ENCODE data around the gene SCFD2.

Gene SCFD2

DNA sequence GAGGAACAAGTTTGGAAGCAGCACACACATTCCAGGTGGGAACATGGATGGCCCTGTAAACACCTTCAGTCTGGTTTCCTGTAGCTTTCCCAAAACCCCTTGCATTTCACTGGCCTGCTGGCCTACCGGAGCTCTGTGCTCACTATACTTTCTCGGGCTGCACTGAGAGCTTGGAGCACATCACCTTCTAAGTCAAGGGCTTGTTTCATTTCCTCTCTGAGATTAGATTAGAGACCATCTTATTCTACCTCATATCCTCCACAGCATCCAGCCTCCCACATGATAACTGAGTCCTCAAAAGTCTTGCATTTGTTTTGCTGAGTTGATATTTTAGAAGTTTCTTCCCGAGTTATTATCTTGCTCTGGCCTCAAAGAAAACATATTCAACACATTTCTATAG lies 356.0 kb downstream of the SCFD2 start:
- no peak overlapping the region for H3K9ac ChIP-seq (ENCODE audit: insufficient read length, low read depth)
- no peaks in the 10 kb centered on the region for H3K4me1 ChIP-seq (ENCODE audit: insufficient read depth, insufficient read length)
- no peaks in the 10 kb centered on the region for H3K27me3 ChIP-seq (ENCODE audit: insufficient read depth, insufficient read length)
- no peak for DNase-seq (ENCODE audit: low read depth, low spot score)
- H3K9me3 ChIP-seq (ENCODE audit: insufficient read depth, low read length): no peaks in the 10 kb centered on the region
- no peaks in the 10 kb centered on the region for H3K36me3 ChIP-seq (ENCODE audit: insufficient read depth, insufficient read length, low read length)
- TF ChIP-seq SUZ12 (IDR thresholded peaks at IDR 0.05; ENCODE audit: extremely low read depth, insufficient read depth, insufficient read length): no peak
- TF ChIP-seq ZNF274 (IDR thresholded peaks at IDR 0.05; ENCODE audit: low read depth, low read length): no peak
- TF ChIP-seq YY1 (IDR thresholded peaks at IDR 0.05; ENCODE audit: insufficient read depth, insufficient read length): no peak
- no peak overlapping the region for H3K4me3 ChIP-seq (ENCODE audit: insufficient read length, low read depth)

DNA sequence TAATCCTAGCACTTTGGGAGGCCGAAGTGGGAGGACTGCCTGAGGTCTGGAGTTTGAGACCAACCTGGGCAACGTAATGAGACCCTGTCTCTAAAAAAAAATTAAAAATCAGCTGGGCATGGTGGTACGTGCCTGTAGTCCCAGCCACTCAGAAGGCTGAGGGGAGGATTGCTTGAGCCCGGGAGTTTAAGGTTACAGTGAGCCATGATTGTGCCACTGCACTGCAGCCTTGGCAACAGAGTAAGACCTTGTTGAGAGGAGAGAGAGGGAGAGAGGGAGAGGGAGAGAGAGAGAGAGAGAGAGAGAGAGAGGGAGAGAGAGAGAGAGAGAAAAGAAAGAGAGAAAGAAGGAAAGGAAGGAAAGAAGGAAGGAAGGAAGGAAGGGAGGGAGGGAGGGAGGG lies 358.8 kb downstream of the SCFD2 start:
- Histone ChIP-seq H3K4me1 (ENCODE audit: insufficient read depth, insufficient read length) (no peaks in the 10 kb centered on the region), H3K27me3 (ENCODE audit: insufficient read depth, insufficient read length) (no peaks in the 10 kb centered on the region), H3K4me3 (ENCODE audit: insufficient read length, low read depth) (no peak overlapping the region), H3K9ac (ENCODE audit: insufficient read length, low read depth) (no peak overlapping the region), H3K36me3 (ENCODE audit: insufficient read depth, insufficient read length, low read length) (no peaks in the 10 kb centered on the region), H3K9me3 (ENCODE audit: insufficient read depth, low read length) (no peaks in the 10 kb centered on the region)
- no peak for DNase-seq (ENCODE audit: low read depth, low spot score)
- TF ChIP-seq YY1 (IDR thresholded peaks at IDR 0.05; ENCODE audit: insufficient read depth, insufficient read length) (no peak), ZNF274 (IDR thresholded peaks at IDR 0.05; ENCODE audit: low read depth, low read length) (no peak), SUZ12 (IDR thresholded peaks at IDR 0.05; ENCODE audit: extremely low read depth, insufficient read depth, insufficient read length) (no peak)

DNA sequence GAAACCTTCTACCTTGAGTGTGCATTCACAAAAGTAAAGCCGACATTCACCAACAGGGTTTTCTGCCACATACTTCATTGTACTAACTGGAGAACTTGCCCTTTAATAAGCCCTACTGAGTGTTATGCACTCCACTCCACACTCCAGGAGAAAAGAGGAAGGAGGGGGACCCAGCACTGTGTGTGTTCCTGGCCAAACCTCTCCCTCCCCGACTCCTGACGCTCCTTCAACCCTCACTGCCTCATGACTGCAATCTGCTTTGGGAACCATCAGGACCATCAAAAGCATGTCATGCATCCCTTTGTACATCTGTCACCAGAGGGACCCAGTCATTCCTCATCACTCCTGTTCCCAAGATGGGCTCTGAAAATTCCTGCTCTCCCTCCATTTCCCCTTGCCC lies 360.1 kb downstream of the SCFD2 start:
- no peaks in the 10 kb centered on the region for H3K27me3 ChIP-seq (ENCODE audit: insufficient read depth, insufficient read length)
- H3K36me3 ChIP-seq (ENCODE audit: insufficient read depth, insufficient read length, low read length): no peaks in the 10 kb centered on the region
- TF ChIP-seq YY1 (IDR thresholded peaks at IDR 0.05; ENCODE audit: insufficient read depth, insufficient read length) (no peak), SUZ12 (IDR thresholded peaks at IDR 0.05; ENCODE audit: extremely low read depth, insufficient read depth, insufficient read length) (no peak), ZNF274 (IDR thresholded peaks at IDR 0.05; ENCODE audit: low read depth, low read length) (no peak)
- no peak overlapping the region for H3K9ac ChIP-seq (ENCODE audit: insufficient read length, low read depth)
- H3K4me1 ChIP-seq (ENCODE audit: insufficient read depth, insufficient read length): no peaks in the 10 kb centered on the region
- no peaks in the 10 kb centered on the region for H3K9me3 ChIP-seq (ENCODE audit: insufficient read depth, low read length)
- H3K4me3 ChIP-seq (ENCODE audit: insufficient read length, low read depth): no peak overlapping the region
- no peak for DNase-seq (ENCODE audit: low read depth, low spot score)

GRCh38 chr4:53005149-53005546 lies 360.7 kb downstream of the SCFD2 start:
- Histone ChIP-seq H3K9me3 (ENCODE audit: insufficient read depth, low read length) (no peaks in the 10 kb centered on the region), H3K4me1 (ENCODE audit: insufficient read depth, insufficient read length) (no peaks in the 10 kb centered on the region), H3K27me3 (ENCODE audit: insufficient read depth, insufficient read length) (no peaks in the 10 kb centered on the region), H3K9ac (ENCODE audit: insufficient read length, low read depth) (no peak overlapping the region), H3K36me3 (ENCODE audit: insufficient read depth, insufficient read length, low read length) (no peaks in the 10 kb centered on the region), H3K4me3 (ENCODE audit: insufficient read length, low read depth) (no peak overlapping the region)
- TF ChIP-seq YY1 (IDR thresholded peaks at IDR 0.05; ENCODE audit: insufficient read depth, insufficient read length): no peak
- TF ChIP-seq SUZ12 (IDR thresholded peaks at IDR 0.05; ENCODE audit: extremely low read depth, insufficient read depth, insufficient read length): no peak
- TF ChIP-seq ZNF274 (IDR thresholded peaks at IDR 0.05; ENCODE audit: low read depth, low read length): no peak
- DNase-seq (ENCODE audit: low read depth, low spot score): no peak

DNA sequence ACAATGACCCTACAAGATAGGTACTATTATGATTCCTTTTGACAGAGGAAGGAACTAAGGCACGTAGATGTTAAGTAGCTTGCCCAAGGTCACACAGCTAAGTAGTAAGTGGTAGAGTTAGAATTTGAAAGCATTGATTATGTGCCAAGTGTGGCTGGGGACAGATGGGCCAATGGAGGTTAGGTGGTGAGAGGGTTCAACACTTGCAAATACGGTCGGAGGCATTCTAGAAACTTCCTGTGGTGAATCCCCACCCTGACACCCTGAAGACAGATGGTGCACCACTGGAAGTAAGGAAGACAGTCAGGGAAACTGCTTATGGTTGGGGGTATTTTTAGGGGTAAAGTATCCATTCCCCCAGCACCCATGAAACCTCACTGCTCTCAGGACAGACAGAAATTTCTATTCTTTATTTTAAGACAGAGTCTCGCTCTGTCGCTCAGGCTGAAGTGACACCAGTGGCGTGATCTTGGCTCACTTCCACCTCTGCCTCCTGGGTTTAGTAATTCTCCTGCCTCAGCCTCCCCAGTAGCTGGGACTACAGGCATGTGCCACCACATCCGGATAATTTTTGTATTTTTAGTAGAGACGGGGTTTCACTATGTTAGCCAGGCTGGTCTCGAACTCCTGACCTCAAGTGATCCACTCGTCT lies 361.2 kb downstream of the SCFD2 start:
- TF ChIP-seq YY1 (IDR thresholded peaks at IDR 0.05; ENCODE audit: insufficient read depth, insufficient read length): no peak
- no peak for TF ChIP-seq ZNF274 (IDR thresholded peaks at IDR 0.05; ENCODE audit: low read depth, low read length)
- TF ChIP-seq SUZ12 (IDR thresholded peaks at IDR 0.05; ENCODE audit: extremely low read depth, insufficient read depth, insufficient read length): no peak
- no peaks in the 10 kb centered on the region for H3K27me3 ChIP-seq (ENCODE audit: insufficient read depth, insufficient read length)
- no peaks in the 10 kb centered on the region for H3K4me1 ChIP-seq (ENCODE audit: insufficient read depth, insufficient read length)
- no peaks in the 10 kb centered on the region for H3K36me3 ChIP-seq (ENCODE audit: insufficient read depth, insufficient read length, low read length)
- DNase-seq (ENCODE audit: low read depth, low spot score): no peak
- H3K9ac ChIP-seq (ENCODE audit: insufficient read length, low read depth): no peak overlapping the region
- no peaks in the 10 kb centered on the region for H3K9me3 ChIP-seq (ENCODE audit: insufficient read depth, low read length)
- H3K4me3 ChIP-seq (ENCODE audit: insufficient read length, low read depth): no peak overlapping the region

- no peak for DNase-seq (ENCODE audit: low read depth, low spot score)
- Histone ChIP-seq H3K4me3 (ENCODE audit: insufficient read length, low read depth) (no peak overlapping the region), H3K9me3 (ENCODE audit: insufficient read depth, low read length) (no peaks in the 10 kb centered on the region), H3K9ac (ENCODE audit: insufficient read length, low read depth) (no peak overlapping the region), H3K4me1 (ENCODE audit: insufficient read depth, insufficient read length) (no peaks in the 10 kb centered on the region), H3K27me3 (ENCODE audit: insufficient read depth, insufficient read length) (no peaks in the 10 kb centered on the region), H3K36me3 (ENCODE audit: insufficient read depth, insufficient read length, low read length) (no peaks in the 10 kb centered on the region)
- TF ChIP-seq YY1 (IDR thresholded peaks at IDR 0.05; ENCODE audit: insufficient read depth, insufficient read length) (no peak), SUZ12 (IDR thresholded peaks at IDR 0.05; ENCODE audit: extremely low read depth, insufficient read depth, insufficient read length) (no peak), ZNF274 (IDR thresholded peaks at IDR 0.05; ENCODE audit: low read depth, low read length) (no peak)
Measured at GRCh38 chr4:53003959-53004358, 361.9 kb downstream of the SCFD2 start.

DNA sequence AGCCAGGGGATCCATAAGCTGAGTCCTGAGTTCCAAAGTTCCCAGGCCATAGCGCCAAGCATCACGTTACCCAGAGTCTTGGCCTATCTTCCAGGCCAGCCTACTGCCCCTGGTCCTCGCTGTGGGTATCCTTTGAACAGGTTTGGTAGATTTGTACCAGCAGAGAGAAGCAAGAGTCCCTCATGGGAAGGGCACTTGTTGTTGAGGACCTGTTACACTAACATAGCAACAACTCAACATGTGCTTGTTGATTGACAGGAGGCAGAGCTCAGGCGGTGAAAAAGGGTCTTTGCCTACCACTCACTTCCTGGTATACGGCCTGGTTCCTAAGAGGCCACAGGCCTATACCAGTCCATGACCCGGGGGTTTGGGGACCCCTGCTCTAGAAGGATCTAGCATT lies 365.3 kb downstream of the SCFD2 start:
- H3K9me3 ChIP-seq (ENCODE audit: insufficient read depth, low read length): no peaks in the 10 kb centered on the region
- TF ChIP-seq YY1 (IDR thresholded peaks at IDR 0.05; ENCODE audit: insufficient read depth, insufficient read length): no peak
- no peak for TF ChIP-seq ZNF274 (IDR thresholded peaks at IDR 0.05; ENCODE audit: low read depth, low read length)
- no peak for TF ChIP-seq SUZ12 (IDR thresholded peaks at IDR 0.05; ENCODE audit: extremely low read depth, insufficient read depth, insufficient read length)
- H3K36me3 ChIP-seq (ENCODE audit: insufficient read depth, insufficient read length, low read length): no peaks in the 10 kb centered on the region
- no peak overlapping the region for H3K9ac ChIP-seq (ENCODE audit: insufficient read length, low read depth)
- no peak for DNase-seq (ENCODE audit: low read depth, low spot score)
- H3K4me3 ChIP-seq (ENCODE audit: insufficient read length, low read depth): no peak overlapping the region
- no peaks in the 10 kb centered on the region for H3K27me3 ChIP-seq (ENCODE audit: insufficient read depth, insufficient read length)
- H3K4me1 ChIP-seq (ENCODE audit: insufficient read depth, insufficient read length): no peaks in the 10 kb centered on the region
